ENCODE results near the gene LEMD1.

LEMD1 gene

DNA sequence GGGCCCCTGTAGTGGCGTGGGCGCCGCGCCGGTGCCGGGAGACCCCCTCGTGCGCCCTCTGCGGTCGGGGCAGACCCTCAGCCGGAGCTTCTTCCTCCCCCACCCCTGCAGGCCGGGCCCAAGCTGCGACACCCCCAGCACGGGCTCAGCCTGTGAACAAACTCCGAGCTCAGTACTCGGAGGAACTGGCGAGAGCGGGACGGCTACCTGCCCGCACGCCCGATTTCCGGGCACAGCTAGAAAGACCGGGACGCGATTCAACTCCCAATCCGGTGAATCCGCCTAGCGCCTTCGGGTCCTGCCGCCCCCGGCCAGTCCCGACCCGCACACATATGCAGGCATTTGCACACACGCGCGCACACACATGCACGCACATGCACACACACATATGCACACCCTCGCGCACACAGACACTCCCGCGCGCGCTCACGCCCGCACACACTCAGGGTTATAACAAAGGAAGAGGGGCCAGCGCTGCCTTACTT, 34.6 kb upstream of the LEMD1 start:
- ChIA-PET POLR2A (ENCODE audit: low non-redundant PET) (no interaction called here), CTCF (interaction anchor here (0.6 to 3.6 kb wide), 11 partner anchors 10 to 364 kb away, joined by 3 to 27 read pairs (median 3); no protein-coding TSS in a partner anchor)
- no peak overlapping the region for H3K27ac ChIP-seq
- TF ChIP-seq CTCF (conservative IDR thresholded peaks at IDR 0.05; ENCODE audit: low read depth) = no peak
- no peak for DNase-seq (ENCODE audit: low spot score)

DNA sequence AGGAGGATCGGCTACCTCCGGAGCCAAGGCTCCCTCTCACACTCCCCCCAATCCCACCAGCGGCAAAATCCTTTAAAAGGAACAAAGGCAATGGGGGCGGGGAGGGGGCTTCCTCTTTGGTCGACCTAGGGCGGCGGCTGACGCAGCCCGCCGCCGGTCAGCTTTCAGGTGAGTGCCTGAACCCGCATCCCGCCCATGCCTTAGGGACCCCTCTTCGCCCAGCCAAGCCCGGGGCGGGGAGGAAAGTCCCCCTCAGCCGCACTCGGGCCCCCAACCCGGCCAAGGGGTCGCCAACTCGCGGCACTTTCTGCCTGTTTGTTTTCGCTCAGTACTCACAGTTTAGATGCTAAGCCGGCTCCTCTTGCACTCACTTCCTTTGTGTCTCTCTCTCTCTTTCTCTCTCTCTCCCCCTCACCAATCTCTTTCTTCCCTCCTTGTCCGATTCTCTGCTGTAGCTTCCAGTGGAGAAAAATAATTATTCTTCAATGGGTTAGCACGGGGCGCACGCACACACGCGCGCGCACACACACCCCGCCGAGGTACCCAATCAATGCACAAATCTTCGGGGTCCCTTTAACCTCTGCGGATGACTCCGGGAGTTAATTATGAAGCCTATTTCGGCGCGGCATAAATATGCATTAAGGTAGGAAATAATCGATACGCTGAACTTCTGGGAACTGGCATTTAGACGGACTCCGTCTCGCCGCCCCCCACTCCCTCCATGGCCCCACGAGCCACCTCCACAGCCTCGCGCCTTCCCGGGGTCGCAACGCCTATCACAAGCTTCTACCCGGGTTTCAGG, 33.9 kb upstream of the LEMD1 start, which contains the start of gene BLACAT1:
Gene BLACAT1 (minus strand): TSS at position 465 of the 802 bp plus-strand sequence.
- ChIA-PET CTCF (interaction anchor here (0.6 to 3.6 kb wide), 11 partner anchors 9 to 182 kb away, joined by 3 to 27 read pairs (median 3); no protein-coding TSS in a partner anchor), POLR2A (ENCODE audit: low non-redundant PET) (no interaction called here)
- TF ChIP-seq CTCF (conservative IDR thresholded peaks at IDR 0.05; ENCODE audit: low read depth) = no peak
- H3K27ac ChIP-seq = no peak within 1 kb of the TSS
- DNase-seq (ENCODE audit: low spot score) = no peak

- no peak overlapping the region for H3K27ac ChIP-seq
- DNase-seq (ENCODE audit: low spot score) = no peak
- POLR2A ChIA-PET (ENCODE audit: low non-redundant PET) = no interaction called here
- CTCF ChIA-PET = interaction anchor here (1.0 to 1.1 kb wide), 2 partner anchors 24 to 30 kb away, joined by 3 to 4 read pairs; no protein-coding TSS in a partner anchor
- no peak for TF ChIP-seq CTCF (conservative IDR thresholded peaks at IDR 0.05; ENCODE audit: low read depth)
Measured at GRCh38 chr1:205454903-205455335, 33.1 kb upstream of the LEMD1 start.

- no peak for TF ChIP-seq CTCF (conservative IDR thresholded peaks at IDR 0.05; ENCODE audit: low read depth)
- DNase-seq (ENCODE audit: low spot score) = no peak
- ChIA-PET POLR2A (ENCODE audit: low non-redundant PET) (no interaction called here), CTCF (interaction anchor here (0.6 to 1.1 kb wide), 2 partner anchors 26 to 1417 kb away, joined by 3 read pairs; no protein-coding TSS in a partner anchor)
- H3K27ac ChIP-seq = no peak overlapping the region
Measured at GRCh38 chr1:205453466-205453865, 31.6 kb upstream of the LEMD1 start.

DNA sequence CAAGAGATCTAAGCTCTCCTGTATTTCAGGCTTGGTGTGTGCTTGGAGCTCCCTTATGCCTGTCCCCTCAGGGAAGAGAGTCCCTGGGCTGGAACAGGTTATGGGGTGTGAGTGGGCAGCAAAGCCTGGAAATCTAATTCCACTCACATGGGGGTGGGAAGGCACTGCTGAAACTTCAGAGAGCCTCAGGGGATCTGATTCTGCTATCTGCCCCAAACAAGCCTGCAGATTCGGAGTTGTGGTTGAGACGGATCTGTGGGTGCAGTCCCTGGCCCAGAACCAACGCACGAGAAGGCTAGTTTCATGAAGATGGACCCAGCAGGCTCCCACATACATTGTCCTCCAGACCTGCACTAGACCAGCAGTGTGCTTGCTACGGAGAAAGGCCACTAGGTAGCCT, 31.1 kb upstream of the LEMD1 start:
- CTCF ChIA-PET = interaction anchor here (0.6 to 1.4 kb wide), 6 partner anchors 12 to 1416 kb away, joined by 3 to 13 read pairs (median 4); no protein-coding TSS in a partner anchor
- no peak for TF ChIP-seq CTCF (conservative IDR thresholded peaks at IDR 0.05; ENCODE audit: low read depth)
- H3K27ac ChIP-seq = no peak overlapping the region
- POLR2A ChIA-PET (ENCODE audit: low non-redundant PET) = no interaction called here
- DNase-seq (ENCODE audit: low spot score) = no peak

GRCh38 chr1:205452364-205452763, 30.5 kb upstream of the LEMD1 start:
- TF ChIP-seq CTCF (conservative IDR thresholded peaks at IDR 0.05; ENCODE audit: low read depth) = no peak
- DNase-seq (ENCODE audit: low spot score) = no peak
- no peak overlapping the region for H3K27ac ChIP-seq
- CTCF ChIA-PET = interaction anchor here (0.7 to 1.4 kb wide), 6 partner anchors 11 to 116 kb away, joined by 3 to 13 read pairs (median 4); no protein-coding TSS in a partner anchor
- POLR2A ChIA-PET (ENCODE audit: low non-redundant PET) = interaction anchor here (0.6 kb wide), 1 partner anchor 333 kb away, joined by 5 read pairs; no protein-coding TSS in a partner anchor

All from RWPE1 (cell line).